Neuronal stem cell (in vitro differentiated cells): ENCODE data around the gene PPARD.

Experiments
- DNase-seq: peaks from one replicate; pipeline ENCODE4 v3.0.0-alpha.2; 2013; ENCODE audit warnings: low spot score
- H2AFZ ChIP-seq: one replicate; pipeline ENCODE4 v1.6.1; 2013; ENCODE audit warnings: mild to moderate bottlenecking, low read length, inconsistent platforms
- H2AK5ac ChIP-seq: 2 replicates; pipeline ENCODE4 v1.6.1; 2013; ENCODE audit warnings: low read depth, mild to moderate bottlenecking, inconsistent platforms, low read length, moderate library complexity, mixed read lengths
- H2BK120ac ChIP-seq: 2 replicates; pipeline ENCODE4 v1.6.1; 2013; ENCODE audit warnings: low read depth, mild to moderate bottlenecking, inconsistent platforms, low read length, moderate library complexity, mixed read lengths
- H2BK12ac ChIP-seq: one replicate; pipeline ENCODE4 v1.6.1; 2013; ENCODE audit warnings: low read length, inconsistent platforms
- H2BK15ac ChIP-seq: 2 replicates; pipeline ENCODE4 v1.6.1; 2013; ENCODE audit warnings: mild to moderate bottlenecking, low read length, inconsistent platforms, mixed read lengths
- H2BK5ac ChIP-seq: one replicate; pipeline ENCODE4 v1.6.1; 2013; ENCODE audit warnings: inconsistent platforms, mild to moderate bottlenecking, low read length, moderate library complexity
- H3K14ac ChIP-seq: one replicate; pipeline ENCODE4 v1.6.1; 2013; ENCODE audit warnings: low read length, inconsistent platforms
- H3K18ac ChIP-seq: 2 replicates; pipeline ENCODE4 v1.6.1; 2013; ENCODE audit warnings: low read length, inconsistent platforms
- H3K23ac ChIP-seq: 2 replicates; pipeline ENCODE4 v1.6.1; 2013; ENCODE audit warnings: low read depth, mild to moderate bottlenecking, mixed read lengths, low read length, inconsistent platforms; ENCODE audit not compliant: poor library complexity
- H3K27ac ChIP-seq: replicated peaks from 3 replicates; pipeline ENCODE4 v1.5.1; 2013; ENCODE audit warnings: low read length, inconsistent platforms
- H3K27me3 ChIP-seq, 3 experiments: 2 replicates each; pipeline ENCODE4 v1.6.1; 2013; ENCODE audit warnings: low read length in 3 of 3, mild to moderate bottlenecking in 2 of 3, inconsistent platforms in 1 of 3, low read depth in 1 of 3, mixed read lengths in 1 of 3, moderate library complexity in 1 of 3; ENCODE audit not compliant: control insufficient read depth in 3 of 3, insufficient read depth in 3 of 3
- H3K36me3 ChIP-seq, 2 donors: replicated peaks in 1 of 2; 2 replicates each; pipeline ENCODE4 v1.6.1; 2013; ENCODE audit warnings: low read length in 2 of 2; ENCODE audit not compliant: control insufficient read depth in 2 of 2, insufficient read depth in 2 of 2
- H3K4ac ChIP-seq: 2 replicates; pipeline ENCODE4 v1.6.1; 2013; ENCODE audit warnings: inconsistent platforms, mild to moderate bottlenecking, low read length, moderate library complexity
- H3K4me1 ChIP-seq, 2 donors: 1 replicate in 1 of 2; 2 replicates in 1 of 2; pipeline ENCODE4 v1.6.1; 2013; ENCODE audit warnings: low read length in 2 of 2, low read depth in 1 of 2; ENCODE audit not compliant: control insufficient read depth in 2 of 2, insufficient read depth in 1 of 2
- H3K4me2 ChIP-seq: one replicate; pipeline ENCODE4 v1.6.1; 2013; ENCODE audit warnings: mild to moderate bottlenecking, low read length, inconsistent platforms; ENCODE audit not compliant: insufficient read depth, poor library complexity, severe bottlenecking
- H3K4me3 ChIP-seq, 2 donors: 2 replicates each; pipeline ENCODE4 v1.5.1; 2013; ENCODE audit warnings: low read length in 2 of 2, mild to moderate bottlenecking in 2 of 2, inconsistent platforms in 1 of 2, moderate library complexity in 1 of 2
- H3K79me1 ChIP-seq: one replicate; pipeline ENCODE4 v1.6.1; 2013; ENCODE audit warnings: low read depth, mild to moderate bottlenecking, inconsistent platforms, low read length, moderate library complexity
- H3K9ac ChIP-seq: one replicate; pipeline ENCODE4 v1.6.1; 2013; ENCODE audit warnings: mild to moderate bottlenecking, low read depth, low read length, inconsistent platforms; ENCODE audit not compliant: poor library complexity
- H3K9me3 ChIP-seq, 2 donors: replicated peaks in 1 of 2; 2 replicates each; pipeline versions ENCODE3 to v1.6.1; 2013; ENCODE audit warnings: low read length in 2 of 2, mild to moderate bottlenecking in 2 of 2, inconsistent platforms in 1 of 2, low read depth in 1 of 2, mixed read lengths in 1 of 2, moderate library complexity in 1 of 2; ENCODE audit not compliant: control insufficient read depth in 2 of 2, insufficient read depth in 1 of 2
- H4K8ac ChIP-seq: one replicate; pipeline ENCODE4 v1.6.1; 2013; ENCODE audit warnings: low read depth, mild to moderate bottlenecking, inconsistent platforms, low read length, moderate library complexity
- H4K91ac ChIP-seq: one replicate; pipeline ENCODE4 v1.6.1; 2013; ENCODE audit warnings: low read length, low read depth, mild to moderate bottlenecking, inconsistent platforms; ENCODE audit not compliant: poor library complexity
- WGBS, 2 donors: extraction: QIAGEN DNeasy Blood & Tissue Kit; methylation state at CpG; one replicate each; pipeline ENCODE4 v1.1.7; 2013; ENCODE audit warnings: missing lambda C conversion rate in 2 of 2, mixed read lengths in 1 of 2; ENCODE audit not compliant: insufficient read length in 2 of 2, insufficient replicate concordance in 1 of 2; ENCODE audit errors: extremely low coverage in 2 of 2; 5-methylcytosine and 5-hydroxymethylcytosine counted together

The PPARD gene

DNA sequence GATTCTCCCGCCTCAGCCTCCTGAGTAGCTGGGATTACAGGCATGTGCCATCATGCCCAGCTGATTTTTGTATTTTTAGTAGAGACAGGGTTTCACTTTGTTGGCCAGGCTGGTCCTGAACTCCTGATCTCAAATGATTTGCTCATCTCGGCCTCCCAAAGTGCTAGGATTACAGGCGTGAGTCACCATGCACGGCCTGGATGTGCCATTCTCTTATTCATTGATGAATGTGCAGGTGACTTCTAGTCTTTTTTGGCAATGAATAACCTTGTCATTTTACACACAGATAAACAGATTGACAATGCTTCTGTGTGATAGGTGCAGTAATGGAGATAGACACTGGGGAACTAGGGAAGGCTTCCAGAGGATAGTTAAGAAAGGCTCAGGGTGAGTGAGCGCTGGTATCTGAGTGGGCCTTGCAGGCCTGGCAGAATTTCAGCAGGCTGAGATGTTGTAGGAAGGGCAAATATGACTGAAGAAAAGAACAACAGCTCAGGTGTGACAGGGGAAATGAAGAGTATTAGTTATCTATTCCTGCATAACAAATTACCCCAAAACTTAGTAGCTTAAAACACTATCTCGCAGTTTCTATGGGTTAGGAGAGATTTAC is 23.3 kb downstream of the PPARD start:
- H3K79me1 ChIP-seq = peaks cover 2% of the 10 kb centered on the region
- no peaks in the 10 kb centered on the region for H3K36me3 ChIP-seq
- H2AK5ac ChIP-seq = no peak overlapping the region
- no peak overlapping the region for H3K4me2 ChIP-seq
- peaks cover 3 to 11% of the 10 kb centered on the region in 2 donors for H3K4me1 ChIP-seq
- H4K91ac ChIP-seq = no peak overlapping the region
- H3K14ac ChIP-seq = no peak overlapping the region
- DNase-seq = no peak
- no peak overlapping the region for H2BK12ac ChIP-seq
- WGBS, 2 donors = no CpG with 5 or more reads among the region's 6 CpGs
- no peak overlapping the region for H4K8ac ChIP-seq
- no peak overlapping the region for H3K27ac ChIP-seq
- no peaks in the 10 kb centered on the region for H3K27me3 ChIP-seq
- no peak overlapping the region for H2AFZ ChIP-seq
- no peak overlapping the region for H2BK5ac ChIP-seq
- H3K9me3 ChIP-seq = no peaks in the 10 kb centered on the region
- no peak overlapping the region for H3K4me3 ChIP-seq
- no peak overlapping the region for H3K9ac ChIP-seq
- H3K18ac ChIP-seq = no peak overlapping the region
- no peak overlapping the region for H3K23ac ChIP-seq
- H2BK15ac ChIP-seq = no peak overlapping the region
- no peak overlapping the region for H3K4ac ChIP-seq
- no peak overlapping the region for H2BK120ac ChIP-seq

DNA sequence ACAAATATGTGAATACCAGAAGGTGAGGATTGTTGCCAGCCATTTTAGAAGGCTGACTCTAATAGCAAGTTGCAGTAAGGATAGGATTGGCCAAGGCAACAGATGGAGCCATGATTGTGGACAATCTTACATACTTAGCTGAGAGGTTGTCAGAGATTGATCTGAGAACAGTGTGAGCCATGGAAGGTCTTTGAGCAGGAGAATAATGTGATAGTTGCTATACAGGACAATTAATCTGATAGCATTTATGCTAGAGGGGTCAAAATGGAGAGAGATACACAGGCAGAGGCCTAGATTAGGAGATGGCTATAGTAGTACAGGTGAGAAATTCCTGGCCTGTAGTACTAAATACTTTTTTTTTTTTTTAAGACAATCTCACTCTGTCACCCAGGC is 23.8 kb downstream of the PPARD start:
- H4K8ac ChIP-seq = no peak overlapping the region
- H2BK120ac ChIP-seq = no peak overlapping the region
- H2BK5ac ChIP-seq = no peak overlapping the region
- H3K4me3 ChIP-seq = no peak overlapping the region
- H3K18ac ChIP-seq = no peak overlapping the region
- H3K27me3 ChIP-seq = no peaks in the 10 kb centered on the region
- H3K4me2 ChIP-seq = no peak overlapping the region
- no peak overlapping the region for H3K27ac ChIP-seq
- H3K4me1 ChIP-seq = peaks cover 3 to 11% of the 10 kb centered on the region in 2 donors
- DNase-seq = no peak
- H3K9ac ChIP-seq = no peak overlapping the region
- H3K4ac ChIP-seq = no peak overlapping the region
- H4K91ac ChIP-seq = no peak overlapping the region
- H2BK15ac ChIP-seq = no peak overlapping the region
- no peaks in the 10 kb centered on the region for H3K9me3 ChIP-seq
- no peak overlapping the region for H3K23ac ChIP-seq
- no peak overlapping the region for H2AFZ ChIP-seq
- H2AK5ac ChIP-seq = no peak overlapping the region
- peaks cover 2% of the 10 kb centered on the region for H3K79me1 ChIP-seq
- H3K14ac ChIP-seq = no peak overlapping the region
- no peak overlapping the region for H2BK12ac ChIP-seq
- H3K36me3 ChIP-seq = no peaks in the 10 kb centered on the region

DNA sequence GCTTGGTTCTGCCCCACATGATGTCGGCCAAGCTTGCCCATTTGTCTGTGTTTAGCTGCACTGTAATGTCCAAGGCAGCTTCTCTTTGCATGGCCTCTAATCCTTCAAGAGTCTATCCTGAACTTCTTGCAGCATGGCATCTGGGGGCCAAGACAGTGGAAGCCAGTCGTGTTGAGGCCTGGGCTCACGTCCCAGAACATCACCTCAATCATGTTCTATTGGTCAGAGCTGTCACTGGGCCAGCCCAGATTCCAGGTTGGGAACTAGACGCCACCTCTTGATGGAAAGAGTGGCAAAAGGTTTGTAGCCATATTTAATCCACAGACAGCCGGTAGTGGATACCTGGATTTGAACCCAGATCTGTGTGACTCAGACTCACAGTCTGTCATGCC is 25.3 kb downstream of the PPARD start:
- Histone ChIP-seq H2AFZ (no peak overlapping the region), H3K4me1 (peaks cover 3 to 11% of the 10 kb centered on the region in 2 donors), H4K8ac (no peak overlapping the region), H2BK120ac (no peak overlapping the region), H3K36me3 (no peaks in the 10 kb centered on the region), H3K9me3 (no peaks in the 10 kb centered on the region), H3K27me3 (no peaks in the 10 kb centered on the region), H2BK15ac (no peak overlapping the region), H4K91ac (no peak overlapping the region), H3K79me1 (peaks cover 2% of the 10 kb centered on the region), H3K23ac (no peak overlapping the region), H2BK5ac (no peak overlapping the region), H3K18ac (no peak overlapping the region), H3K14ac (no peak overlapping the region), H3K4ac (no peak overlapping the region), H3K9ac (no peak overlapping the region), H3K27ac (no peak overlapping the region), H2AK5ac (no peak overlapping the region), H3K4me2 (no peak overlapping the region), H2BK12ac (no peak overlapping the region), H3K4me3 (no peak overlapping the region)
- DNase-seq = no peak
- WGBS, 2 donors = no CpG with 5 or more reads among the region's 5 CpGs

DNA sequence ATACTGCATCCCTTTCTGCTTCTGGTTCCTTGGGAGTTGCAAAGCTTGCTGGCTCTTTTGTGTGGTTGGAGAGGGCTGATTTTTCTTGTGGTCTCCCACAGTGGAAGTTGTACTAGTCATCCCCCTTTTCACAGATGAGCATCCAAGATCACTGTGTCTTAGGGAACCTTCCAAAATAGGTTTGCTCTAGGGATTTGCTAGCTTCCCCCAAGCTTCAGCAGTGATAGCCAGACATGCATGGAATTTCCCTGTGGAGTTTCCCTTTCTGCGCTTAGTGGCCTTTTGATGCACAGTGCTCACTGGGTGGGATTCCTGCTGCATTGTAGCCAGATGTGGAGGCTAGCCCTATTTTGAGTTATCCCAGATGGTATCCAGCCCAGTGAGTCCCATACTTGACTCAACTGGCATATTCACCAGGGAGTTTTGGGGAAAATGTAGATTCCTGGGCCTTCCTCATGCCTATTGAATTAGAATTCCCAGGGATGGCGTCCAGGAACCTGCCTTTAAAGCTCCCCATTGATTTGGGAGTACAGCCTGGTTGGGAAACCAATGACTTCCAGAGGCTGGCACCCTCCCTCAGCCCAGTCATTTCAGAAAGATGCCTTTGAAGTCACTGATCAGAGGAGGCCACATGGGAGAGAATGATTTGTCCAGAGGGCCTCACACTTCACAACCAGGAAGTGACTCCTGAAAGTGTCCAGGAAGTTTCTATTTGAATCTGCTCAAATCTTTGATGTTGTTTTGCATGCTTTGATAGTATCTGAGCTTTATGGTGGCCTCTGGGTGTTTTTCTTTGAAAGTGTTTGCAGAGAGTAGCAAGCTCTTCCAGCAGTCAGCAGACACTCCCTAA is 25.9 kb downstream of the PPARD start:
- Histone ChIP-seq H3K9me3 (no peaks in the 10 kb centered on the region), H3K4ac (no peak overlapping the region), H3K27me3 (no peaks in the 10 kb centered on the region), H2BK120ac (no peak overlapping the region), H3K23ac (no peak overlapping the region), H2AK5ac (no peak overlapping the region), H3K4me1 (peaks cover 3 to 7% of the 10 kb centered on the region in 2 donors), H3K4me3 (no peak overlapping the region), H3K79me1 (peaks cover 1% of the 10 kb centered on the region), H4K8ac (no peak overlapping the region), H2BK15ac (no peak overlapping the region), H3K27ac (no peak overlapping the region), H4K91ac (no peak overlapping the region), H3K4me2 (no peak overlapping the region), H2BK12ac (no peak overlapping the region), H3K36me3 (no peaks in the 10 kb centered on the region), H3K18ac (no peak overlapping the region), H3K9ac (no peak overlapping the region), H2BK5ac (no peak overlapping the region), H2AFZ (no peak overlapping the region), H3K14ac (no peak overlapping the region)
- no peak for DNase-seq
- WGBS, 2 donors = no CpG with 5 or more reads among the region's 2 CpGs
